HepG2 (cell line): ENCODE data around the gene RNPS1. TPM values are rescaled to one million over a fixed set of nuclear protein-coding genes. Genes with fewer than 3 reads are reported as not detected.

Source experiments
- AHR ChIP-seq: IDR thresholded peaks from 2 replicates; pipeline ENCODE4 v1.6.1; 2018; ENCODE audit warnings: missing genetic modification reagents, missing compliant biosample characterization
- ATF1 ChIP-seq: IDR thresholded peaks from 2 replicates; pipeline ENCODE4 v1.6.1; 2016; ENCODE audit warnings: mild to moderate bottlenecking, control low read depth
- ATF3 ChIP-seq: sonication (generic); formaldehyde crosslinking; IDR thresholded peaks from 2 replicates; pipeline ENCODE4 v1.4.0; 2020; ENCODE audit warnings: missing genetic modification reagents
- ATF7 ChIP-seq, 2 experiments: fragments of 450-650 bp in 1 of 2; sonication (generic) in 1 of 2; formaldehyde crosslinking in 1 of 2; IDR thresholded peaks; 2 replicates each; pipeline versions ENCODE4 v1.4.0 to v1.6.1; 2016 to 2020; ENCODE audit warnings: antibody characterized with exemption in 1 of 2, mild to moderate bottlenecking in 1 of 2, missing genetic modification reagents in 1 of 2
- CSRNP2 ChIP-seq: sonication (generic); formaldehyde crosslinking; conservative IDR thresholded peaks from 2 replicates; pipeline ENCODE4 v1.8.0; 2022; ENCODE audit warnings: low read depth, missing genetic modification reagents
- DNMT3B ChIP-seq: conservative IDR thresholded peaks from 2 replicates; pipeline ENCODE4 v1.6.1; 2016; ENCODE audit warnings: missing biosample characterization, control low read depth
- HCFC1 ChIP-seq: fragments of 150-350 bp; IDR thresholded peaks from 2 replicates; pipeline ENCODE4 v1.6.1; 2014; ENCODE audit warnings: low read depth, low read length
- HOXA3 ChIP-seq: sonication (generic); formaldehyde crosslinking; IDR thresholded peaks from 2 replicates; pipeline ENCODE4 v1.5.0; 2020; ENCODE audit warnings: missing genetic modification reagents
- KAT2B ChIP-seq: fragments of 150-350 bp; IDR thresholded peaks from 2 replicates; pipeline ENCODE4 v1.6.1; 2014; ENCODE audit warnings: low read depth, low read length, borderline replicate concordance
- KLF13 ChIP-seq: sonication (generic); formaldehyde crosslinking; IDR thresholded peaks from 2 replicates; pipeline ENCODE4 v1.4.0; 2020; ENCODE audit warnings: mild to moderate bottlenecking, missing genetic modification reagents
- MBNL3 ChIP-seq: fragments of 250-450 bp; sonication (Bioruptor Pico); conservative IDR thresholded peaks from 2 replicates; pipeline ENCODE4 v1.8.0; 2022; ENCODE audit warnings: mild to moderate bottlenecking, inconsistent platforms
- NBN ChIP-seq: fragments of 450-650 bp; conservative IDR thresholded peaks from 2 replicates; pipeline ENCODE4 v1.6.1; 2017
- NFATC3 ChIP-seq: sonication (generic); formaldehyde crosslinking; IDR thresholded peaks from 2 replicates; pipeline ENCODE4 v1.5.1; 2020; ENCODE audit warnings: mild to moderate bottlenecking, missing genetic modification reagents
- NFE2 ChIP-seq: sonication (generic); formaldehyde crosslinking; IDR thresholded peaks from 2 replicates; pipeline ENCODE4 v1.4.0; 2020; ENCODE audit warnings: missing genetic modification reagents
- RBAK ChIP-seq: sonication (generic); formaldehyde crosslinking; IDR thresholded peaks from 2 replicates; pipeline ENCODE4 v1.5.1; 2020; ENCODE audit warnings: mild to moderate bottlenecking, missing genetic modification reagents
- SALL1 ChIP-seq: sonication (generic); formaldehyde crosslinking; IDR thresholded peaks from 2 replicates; pipeline ENCODE4 v1.8.0; 2022; ENCODE audit warnings: mild to moderate bottlenecking, missing genetic modification reagents
- SMC3 ChIP-seq: IDR thresholded peaks from 2 replicates; pipeline ENCODE4 v1.6.1; 2011; ENCODE audit warnings: low read length, improper control_type of control experiment
- TARDBP ChIP-seq: sonication (generic); formaldehyde crosslinking; IDR thresholded peaks from 2 replicates; pipeline ENCODE4 v1.8.0; 2022; ENCODE audit warnings: mild to moderate bottlenecking, missing genetic modification reagents
- WIZ ChIP-seq: sonication (generic); formaldehyde crosslinking; IDR thresholded peaks from 2 replicates; pipeline ENCODE4 v1.5.1; 2020; ENCODE audit warnings: mild to moderate bottlenecking, missing genetic modification reagents
- ZBTB7B ChIP-seq: sonication (generic); formaldehyde crosslinking; IDR thresholded peaks from 2 replicates; pipeline ENCODE4 v1.4.0; 2020; ENCODE audit warnings: missing genetic modification reagents
- ZFYVE20 ChIP-seq: sonication (generic); formaldehyde crosslinking; IDR thresholded peaks from 2 replicates; pipeline ENCODE4 v1.8.0; 2023; ENCODE audit warnings: low read depth, mild to moderate bottlenecking, moderate library complexity, missing genetic modification reagents, borderline replicate concordance
- ZNF136 ChIP-seq: sonication (generic); formaldehyde crosslinking; IDR thresholded peaks from 2 replicates; pipeline ENCODE4 v1.8.1; 2022; ENCODE audit warnings: low read depth, mild to moderate bottlenecking, moderate library complexity, missing genetic modification reagents
- ZNF20 ChIP-seq: sonication (generic); formaldehyde crosslinking; IDR thresholded peaks from 2 replicates; pipeline ENCODE4 v1.4.0; 2020; ENCODE audit warnings: mild to moderate bottlenecking, moderate library complexity, missing genetic modification reagents
- ZNF230 ChIP-seq: sonication (generic); formaldehyde crosslinking; IDR thresholded peaks from 2 replicates; pipeline ENCODE4 v1.4.0; 2020; ENCODE audit warnings: mild to moderate bottlenecking, missing genetic modification reagents
- ZNF274 ChIP-seq: sonication (generic); formaldehyde crosslinking; IDR thresholded peaks from 2 replicates; pipeline ENCODE4 v1.5.1; 2020; ENCODE audit warnings: mild to moderate bottlenecking, missing genetic modification reagents
- ZNF30 ChIP-seq: sonication (generic); formaldehyde crosslinking; IDR thresholded peaks from 2 replicates; pipeline ENCODE4 v1.5.0; 2020; ENCODE audit warnings: mild to moderate bottlenecking, missing genetic modification reagents
- ZNF326 ChIP-seq: sonication (generic); formaldehyde crosslinking; IDR thresholded peaks from 2 replicates; pipeline ENCODE4 v1.4.0; 2020; ENCODE audit warnings: missing genetic modification reagents, borderline replicate concordance
- ZNF563 ChIP-seq: sonication (generic); formaldehyde crosslinking; IDR thresholded peaks from 2 replicates; pipeline ENCODE4 v1.8.0; 2022; ENCODE audit warnings: mild to moderate bottlenecking, moderate library complexity, missing genetic modification reagents
- ZNF704 ChIP-seq: sonication (generic); formaldehyde crosslinking; IDR thresholded peaks from 2 replicates; pipeline ENCODE4 v1.8.1; 2023; ENCODE audit warnings: mild to moderate bottlenecking, inconsistent platforms, moderate library complexity, missing genetic modification reagents, borderline replicate concordance
- ZNF737 ChIP-seq: sonication (generic); formaldehyde crosslinking; IDR thresholded peaks from 2 replicates; pipeline ENCODE4 v1.5.0; 2020; ENCODE audit warnings: missing genetic modification reagents, mild to moderate bottlenecking, borderline replicate concordance
- polyA plus RNA-seq, 8 experiments: library from polyadenylated mRNA; depleted of rRNA in 3 of 8; stranded (reverse) in 7 of 8; unstranded in 1 of 8; fragments of >200 nt; fragmentation: Illumina TruSeq in 4 of 8; extraction: Trizol in 4 of 8; gene quantifications; 2 replicates each; pipeline versions ENCODE4 v1.2.1 to v1.2.3, GENCODE V29; 2011 to 2016; ENCODE audit warnings: low read depth in 4 of 8, missing spikeins in 1 of 8, mixed read lengths in 1 of 8; ENCODE audit not compliant: insufficient read depth in 1 of 8
- total RNA-seq, 5 experiments: library from RNA; depleted of rRNA; stranded (reverse); fragments of >200 nt; fragmentation: Illumina TruSeq; extraction: Trizol; gene quantifications; 2 replicates each; pipeline ENCODE4 v1.2.3, GENCODE V29; 2016; ENCODE audit warnings: low read depth in 1 of 5

Gene RNPS1
- total and polyA plus RNA-seq, 2 of the 13 experiments (the other 11 are each of a cell fraction or from before 2014, with no cell fraction given), result 126 to 133 TPM

DNA sequence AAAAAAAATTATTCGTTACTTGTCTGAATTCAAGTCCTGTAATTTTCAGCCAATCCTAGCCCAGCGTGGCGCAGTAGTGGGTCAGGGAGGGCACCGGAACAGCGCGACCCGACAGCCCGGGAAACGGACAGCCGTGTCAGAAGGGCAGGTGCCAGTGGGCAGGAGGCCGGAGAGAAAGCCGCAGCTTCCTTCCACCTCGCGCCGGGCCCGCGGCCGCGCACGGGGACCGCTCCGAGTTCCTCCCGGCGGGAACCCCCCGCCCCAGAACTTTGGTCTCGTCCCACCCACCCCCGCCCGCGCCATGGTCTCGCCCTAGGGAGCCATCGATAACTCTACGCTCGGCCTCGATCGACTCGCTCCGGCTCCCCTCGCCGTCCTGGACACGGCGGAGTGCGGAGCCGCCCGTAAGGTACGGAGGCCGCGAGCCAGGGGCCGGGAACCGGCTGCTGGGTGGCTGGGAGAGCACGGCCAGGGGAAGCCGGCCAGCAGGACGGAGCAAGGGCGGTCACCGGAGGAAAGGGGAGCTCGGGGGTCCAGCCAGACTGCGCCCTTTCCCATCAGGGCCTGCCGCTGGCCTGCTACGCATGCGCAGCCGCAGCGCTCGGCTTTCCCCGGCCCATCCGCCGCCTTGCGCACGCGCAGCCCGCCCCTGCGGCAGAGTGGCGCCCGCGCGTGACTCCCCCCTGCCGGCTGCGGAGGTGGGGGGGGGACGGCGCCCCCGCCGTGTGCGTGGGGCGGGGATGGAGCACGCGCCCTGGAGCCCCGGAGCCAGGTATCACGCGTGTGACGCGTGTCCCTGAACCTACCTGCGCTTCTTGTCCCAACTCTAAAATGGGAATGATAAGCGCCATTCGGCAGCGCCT lies 62.6 kb downstream of the RNPS1 start, which contains the start of gene MLST8 (continued):
- TF ChIP-seq CSRNP2 (CRISPR knock-in tag) (no peak), WIZ (no peak), ZNF737 (CRISPR knock-in tag) (no peak), ZFYVE20 (CRISPR knock-in tag) (no peak), SMC3 (no peak), NFATC3 (CRISPR knock-in tag) (no peak), SALL1 (CRISPR knock-in tag) (peak; percentile 84), ZBTB7B (CRISPR knock-in tag) (peak; percentile 1), ATF3 (CRISPR knock-in tag) (peak; percentile 53; the same call in 1 of the 2 replicates), ZNF704 (CRISPR knock-in tag) (no peak), KAT2B (no peak), ATF1 (CRISPR knock-in tag) (no peak), NFE2 (CRISPR knock-in tag) (no peak), ZNF20 (CRISPR knock-in tag) (0 out of 2 replicates have a peak, but pooled peaks have one; percentile 81), HCFC1 (peak; percentile 61; the same call in 1 of the 2 replicates), NBN (no peak), ZNF230 (CRISPR knock-in tag) (peak; percentile 18; the same call in 1 of the 2 replicates), AHR (CRISPR knock-in tag) (peak; percentile 89; the same call in 1 of the 2 replicates), ZNF30 (peak; percentile 75; the same call in 1 of the 2 replicates), KLF13 (CRISPR knock-in tag) (no peak), ZNF136 (CRISPR knock-in tag) (peak; percentile 81; the same call in 1 of the 2 replicates), ZNF274 (CRISPR knock-in tag) (peak; percentile 81), MBNL3 (CRISPR knock-in tag) (no peak), TARDBP (CRISPR knock-in tag) (peak; percentile 80), ATF7 (IDR thresholded peaks at IDR 0.05) (peak; percentile 39; the same call in 1 of the 2 replicates), ATF7 (CRISPR knock-in tag; IDR thresholded peaks at IDR 0.05) (no peak), RBAK (no peak), DNMT3B (CRISPR knock-in tag) (no peak), ZNF326 (CRISPR knock-in tag) (no peak), ZNF563 (peak; percentile 86), HOXA3 (peak; percentile 49)
